Breast epithelium (tissue), 4 donors: Measurements from ENCODE around the gene ASTN2. TPM values are rescaled to one million over a fixed set of nuclear protein-coding genes. Genes with fewer than 3 reads are reported as not detected.

Experiments
- DNase-seq, 2 donors: peaks; one replicate each; pipeline ENCODE4 v3.0.0-alpha.2; 2019; ENCODE audit warnings: low spot score in 2 of 2
- H3K27ac ChIP-seq, 2 donors: fragments of 200-600 bp; sonication (generic) in 1 of 2; one replicate each; pipeline ENCODE4 v1.5.1; 2016 to 2019; ENCODE audit warnings: mild to moderate bottlenecking in 1 of 2
- H3K27me3 ChIP-seq, 2 donors: fragments of 200-600 bp; sonication (generic) in 1 of 2; one replicate each; pipeline versions ENCODE4 v1.5.1 to v1.6.0; 2017 to 2019; ENCODE audit warnings: control low read depth in 1 of 2, mild to moderate bottlenecking in 1 of 2
- H3K36me3 ChIP-seq: fragments of 200-600 bp; one replicate; pipeline ENCODE4 v1.5.1; 2019
- H3K4me1 ChIP-seq, 2 donors: fragments of 200-600 bp; sonication (generic); one replicate each; pipeline ENCODE4 v1.5.1; 2016 to 2019; ENCODE audit warnings: control low read depth in 1 of 2
- H3K4me3 ChIP-seq, 3 donors: fragments of 200-600 bp; sonication (generic); 1 replicate in 2 of 3; 2 replicates in 1 of 3; pipeline ENCODE4 v1.5.1; 2016 to 2019; ENCODE audit warnings: mild to moderate bottlenecking in 3 of 3, moderate library complexity in 2 of 3
- H3K9me3 ChIP-seq, 2 donors: fragments of 200-600 bp; sonication (generic) in 1 of 2; one replicate each; pipeline ENCODE4 v1.5.1; 2016 to 2019; ENCODE audit warnings: control low read depth in 1 of 2
- CTCF ChIP-seq, 3 donors: fragments of 450-650 bp; IDR thresholded peaks; one replicate each; pipeline ENCODE4 v1.5.1; 2016 to 2017; ENCODE audit warnings: antibody characterized with exemption in 3 of 3, mild to moderate bottlenecking in 3 of 3, moderate library complexity in 3 of 3
- POLR2A ChIP-seq: fragments of 450-650 bp; IDR thresholded peaks from one replicate; pipeline ENCODE4 v1.6.1; 2016; ENCODE audit warnings: antibody characterized with exemption, mild to moderate bottlenecking, moderate library complexity
- POLR2AphosphoS5 ChIP-seq, 3 donors: sonication (generic); formaldehyde crosslinking; IDR thresholded peaks; one replicate each; pipeline ENCODE4 v1.6.1; 2017; ENCODE audit warnings: antibody characterized with exemption in 3 of 3
- intact Hi-C: fragments of 100-400 bp; cut with DNase I; formaldehyde crosslinking; loops from one replicate; pipeline ENCODE4 v1.15.1; 2023; ENCODE audit warnings: low total_unique reads
- total RNA-seq, 3 donors: library from RNA; depleted of rRNA; stranded (reverse); fragments of >200 nt; gene quantifications; one replicate each; pipeline ENCODE4 v1.1.0, GENCODE V29; 2016

Gene ASTN2
- total RNA-seq, 3 donors from 2014 or later: 9.1 to 13.8 (median 9.8) TPM

- no peaks in the 10 kb centered on the region for H3K27me3 ChIP-seq
- intact Hi-C loops: no loop called here
- peaks cover 9 to 13% of the 10 kb centered on the region in 2 donors for H3K9me3 ChIP-seq
- no peaks in the 10 kb centered on the region for H3K4me1 ChIP-seq
- TF ChIP-seq POLR2AphosphoS5 (IDR thresholded peaks at IDR 0.05): no peak
- TF ChIP-seq CTCF (IDR thresholded peaks at IDR 0.05): no peak
- TF ChIP-seq POLR2A: no peak
- no peak overlapping the region for H3K4me3 ChIP-seq
- H3K27ac ChIP-seq: no peak overlapping the region
- no peak for DNase-seq
- H3K36me3 ChIP-seq: no peaks in the 10 kb centered on the region
Observed at GRCh38 chr9:116592970-116593369, 821.9 kb downstream of the ASTN2 start.

GRCh38 chr9:116589392-116590354 lies 825.2 kb downstream of the ASTN2 start:
- intact Hi-C loops: no loop called here

DNA sequence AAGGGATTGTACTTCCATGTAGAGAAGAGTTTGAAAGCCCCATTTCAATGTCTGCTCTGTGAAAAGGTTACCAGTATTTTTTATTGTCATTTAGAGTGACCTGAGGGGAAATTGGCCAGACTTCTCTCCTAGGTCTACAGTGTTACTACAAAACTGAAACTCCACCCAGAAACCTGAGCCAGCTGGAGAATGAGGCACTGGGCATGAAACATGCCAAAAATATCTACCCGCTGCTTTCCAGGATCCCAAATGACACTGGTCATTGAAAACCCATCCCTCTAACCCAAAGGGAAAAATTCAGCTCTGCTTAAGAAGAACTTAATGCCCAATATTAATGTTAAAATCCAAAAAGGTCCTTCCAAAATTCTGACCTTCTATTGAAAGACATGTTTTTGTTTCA lies 826.9 kb downstream of the ASTN2 start:
- intact Hi-C loops: no loop called here
- Histone ChIP-seq H3K27me3 (no peaks in the 10 kb centered on the region), H3K27ac (no peak overlapping the region), H3K4me1 (no peaks in the 10 kb centered on the region), H3K9me3 (peaks cover 9 to 15% of the 10 kb centered on the region in 2 donors), H3K36me3 (no peaks in the 10 kb centered on the region), H3K4me3 (no peak overlapping the region)
- no peak for TF ChIP-seq CTCF (IDR thresholded peaks at IDR 0.05)
- TF ChIP-seq POLR2AphosphoS5 (IDR thresholded peaks at IDR 0.05): no peak
- TF ChIP-seq POLR2A: no peak
- no peak for DNase-seq

More at GRCh38 chr9:116589392-116590354, 825.2 kb downstream of the ASTN2 start:
- no peaks in the 10 kb centered on the region for H3K4me1 ChIP-seq
- no peak for DNase-seq
- no peak overlapping the region for H3K4me3 ChIP-seq
- H3K27ac ChIP-seq: no peak overlapping the region
- TF ChIP-seq POLR2A (no peak), POLR2AphosphoS5 (IDR thresholded peaks at IDR 0.05) (no peak), CTCF (IDR thresholded peaks at IDR 0.05) (peak in 1 of 3 donors; percentile 11)
- H3K36me3 ChIP-seq: no peaks in the 10 kb centered on the region
- H3K27me3 ChIP-seq: no peaks in the 10 kb centered on the region
- peaks cover 9 to 15% of the 10 kb centered on the region in 2 donors for H3K9me3 ChIP-seq

GRCh38 chr9:116585896-116586295 lies 829.0 kb downstream of the ASTN2 start:
- H3K27me3 ChIP-seq: no peaks in the 10 kb centered on the region
- DNase-seq: no peak
- H3K9me3 ChIP-seq: peaks cover 9 to 15% of the 10 kb centered on the region in 2 donors
- no peak overlapping the region for H3K4me3 ChIP-seq
- intact Hi-C loops: no loop called here
- no peak overlapping the region for H3K27ac ChIP-seq
- no peak for TF ChIP-seq POLR2AphosphoS5 (IDR thresholded peaks at IDR 0.05)
- TF ChIP-seq POLR2A: no peak
- no peak for TF ChIP-seq CTCF (IDR thresholded peaks at IDR 0.05)
- no peaks in the 10 kb centered on the region for H3K36me3 ChIP-seq
- no peaks in the 10 kb centered on the region for H3K4me1 ChIP-seq

- no peak for DNase-seq
- Histone ChIP-seq H3K27me3 (no peaks in the 10 kb centered on the region), H3K4me3 (no peak overlapping the region), H3K4me1 (no peaks in the 10 kb centered on the region), H3K27ac (no peak overlapping the region), H3K9me3 (peaks cover 9 to 15% of the 10 kb centered on the region in 2 donors), H3K36me3 (no peaks in the 10 kb centered on the region)
- intact Hi-C loops: no loop called here
- TF ChIP-seq POLR2A (no peak), POLR2AphosphoS5 (IDR thresholded peaks at IDR 0.05) (no peak), CTCF (IDR thresholded peaks at IDR 0.05) (no peak)
Observed at GRCh38 chr9:116585204-116585603, 829.7 kb downstream of the ASTN2 start.
